HEK293 (cell line): ENCODE measurements around the gene ZNF613.
"Not testable (repeated sequence)": the region's sequence is repeated elsewhere in the genome, so short reads cannot be mapped to it uniquely, and the experiment has no call there.

Experiments
- CTCF ChIA-PET: fragments of 350-600 bp; formaldehyde crosslinking; extraction: SDS; loops from one replicate; lab custom pipeline; 2021; ENCODE audit warnings: antibody characterized with exemption; lab: Yijun Ruan, JAX
- POLR2A ChIA-PET: fragments of 300-600 bp; formaldehyde crosslinking; extraction: SDS; loops from one replicate; lab custom pipeline; 2020; ENCODE audit warnings: antibody characterized with exemption, inconsistent platforms; lab: Yijun Ruan, JAX
- H3K27ac ChIP-seq: fragments of 200-500 bp; sonication (Bioruptor generic); 2 replicates; pipeline ENCODE4 v1.5.1; 2014; ENCODE audit warnings: low read depth, low read length, control low read depth, inconsistent platforms; ENCODE audit errors: extremely low read depth
- H3K36me3 ChIP-seq, 2 experiments: fragments of 200-500 bp in 1 of 2; sonication (Bioruptor generic) in 1 of 2; 1 replicate in 1 of 2; 2 replicates in 1 of 2; pipeline ENCODE4 v1.5.1; 2014 to 2017; ENCODE audit warnings: inconsistent platforms in 2 of 2, low read length in 2 of 2; ENCODE audit not compliant: control insufficient read depth in 2 of 2, insufficient read depth in 1 of 2
- H3K4me1 ChIP-seq: fragments of 200-500 bp; sonication (Bioruptor generic); 2 replicates; pipeline ENCODE4 v1.5.1; 2014; ENCODE audit warnings: mild to moderate bottlenecking, low read length, inconsistent platforms; ENCODE audit not compliant: control insufficient read depth, insufficient read depth
- H3K4me3 ChIP-seq: 2 replicates; pipeline ENCODE4 v1.5.1; 2011; ENCODE audit warnings: low read depth, mild to moderate bottlenecking, control low read depth, low read length, moderate library complexity
- H3K9me3 ChIP-seq: fragments of 200-500 bp; sonication (Bioruptor generic); 2 replicates; pipeline ENCODE4 v1.5.1; 2014; ENCODE audit warnings: low read depth, low read length, inconsistent platforms; ENCODE audit not compliant: control insufficient read depth, insufficient read depth
- GLI4 ChIP-seq: fragments of 450-650 bp; formaldehyde crosslinking; IDR thresholded peaks from 2 replicates; pipeline ENCODE4 v1.5.1; 2016; ENCODE audit warnings: missing biosample characterization, missing genetic modification characterization
- KLF8 ChIP-seq: fragments of 450-650 bp; formaldehyde crosslinking; IDR thresholded peaks from 2 replicates; pipeline ENCODE4 v1.5.1; 2016; ENCODE audit warnings: missing biosample characterization, missing genetic modification characterization
- MYNN ChIP-seq: fragments of 450-650 bp; formaldehyde crosslinking; IDR thresholded peaks from 2 replicates; pipeline ENCODE4 v1.5.1; 2016; ENCODE audit warnings: missing biosample characterization, missing genetic modification characterization, borderline replicate concordance
- SETDB1 ChIP-seq: IDR thresholded peaks from one replicate; pipeline ENCODE4 v1.6.1; 2017; ENCODE audit warnings: mild to moderate bottlenecking, low read length, moderate library complexity, mixed read lengths; ENCODE audit not compliant: insufficient read length
- TCF7L2 ChIP-seq: IDR thresholded peaks from 2 replicates; pipeline ENCODE4 v1.6.1; 2011; ENCODE audit warnings: low read depth, mild to moderate bottlenecking, inconsistent platforms, low read length, moderate library complexity, borderline replicate concordance
- TRIM28 ChIP-seq: IDR thresholded peaks from 2 replicates; pipeline ENCODE4 v1.6.1; 2011; ENCODE audit warnings: low read length, control low read depth, borderline replicate concordance
- ZFP3 ChIP-seq: fragments of 450-650 bp; formaldehyde crosslinking; IDR thresholded peaks from 2 replicates; pipeline ENCODE4 v1.5.1; 2016; ENCODE audit warnings: low read depth, missing biosample characterization, missing genetic modification characterization
- ZNF112 ChIP-seq: fragments of 450-650 bp; formaldehyde crosslinking; IDR thresholded peaks from 2 replicates; pipeline ENCODE4 v1.5.0; 2017; ENCODE audit warnings: missing biosample characterization, missing genetic modification characterization
- ZNF138 ChIP-seq: fragments of 450-650 bp; formaldehyde crosslinking; IDR thresholded peaks from 2 replicates; pipeline ENCODE4 v1.5.1; 2016; ENCODE audit warnings: missing biosample characterization, missing genetic modification characterization, borderline replicate concordance
- ZNF175 ChIP-seq: fragments of 450-650 bp; formaldehyde crosslinking; IDR thresholded peaks from 2 replicates; pipeline ENCODE4 v1.5.1; 2016; ENCODE audit warnings: missing biosample characterization, missing genetic modification characterization
- ZNF19 ChIP-seq: fragments of 450-650 bp; formaldehyde crosslinking; IDR thresholded peaks from 2 replicates; pipeline ENCODE4; 2016; ENCODE audit warnings: missing biosample characterization, missing genetic modification characterization, low read depth
- ZNF23 ChIP-seq: fragments of 450-650 bp; formaldehyde crosslinking; IDR thresholded peaks from 2 replicates; pipeline ENCODE4 v1.5.1; 2016; ENCODE audit warnings: missing biosample characterization, missing genetic modification characterization, borderline replicate concordance
- ZNF266 ChIP-seq: fragments of 450-650 bp; formaldehyde crosslinking; IDR thresholded peaks from 2 replicates; pipeline ENCODE4 v1.5.1; 2016; ENCODE audit warnings: missing biosample characterization, missing genetic modification characterization, low read depth
- ZNF311 ChIP-seq: fragments of 450-650 bp; formaldehyde crosslinking; IDR thresholded peaks from 2 replicates; pipeline ENCODE4 v1.5.1; 2017; ENCODE audit warnings: missing biosample characterization, missing genetic modification characterization, borderline replicate concordance
- ZNF423 ChIP-seq: fragments of 450-650 bp; formaldehyde crosslinking; IDR thresholded peaks from 2 replicates; pipeline ENCODE4 v1.5.1; 2016; ENCODE audit warnings: missing biosample characterization, missing genetic modification characterization
- ZNF510 ChIP-seq: fragments of 450-650 bp; formaldehyde crosslinking; IDR thresholded peaks from 2 replicates; pipeline ENCODE4 v1.5.1; 2018; ENCODE audit warnings: mild to moderate bottlenecking, missing genetic modification characterization, missing biosample characterization; ENCODE audit not compliant: insufficient replicate concordance
- ZNF518A ChIP-seq: fragments of 450-650 bp; formaldehyde crosslinking; conservative IDR thresholded peaks from 2 replicates; pipeline ENCODE4 v1.5.1; 2016; ENCODE audit warnings: low read depth, missing biosample characterization, missing genetic modification characterization
- ZNF521 ChIP-seq: fragments of 450-650 bp; formaldehyde crosslinking; IDR thresholded peaks from 2 replicates; pipeline ENCODE4 v1.5.1; 2017; ENCODE audit warnings: missing biosample characterization, mild to moderate bottlenecking, missing genetic modification characterization
- ZNF626 ChIP-seq: fragments of 450-650 bp; sonication (Bioruptor Pico); formaldehyde crosslinking; IDR thresholded peaks from 2 replicates; pipeline ENCODE4 v1.5.1; 2018; ENCODE audit warnings: missing biosample characterization, missing genetic modification characterization, inconsistent platforms
- ZNF677 ChIP-seq: fragments of 450-650 bp; IDR thresholded peaks from 2 replicates; pipeline ENCODE4 v1.5.0; 2018; ENCODE audit warnings: missing biosample characterization, mild to moderate bottlenecking, missing genetic modification characterization, moderate library complexity
- ZNF747 ChIP-seq: fragments of 450-650 bp; formaldehyde crosslinking; IDR thresholded peaks from 2 replicates; pipeline ENCODE4 v1.5.1; 2016; ENCODE audit warnings: missing biosample characterization, missing genetic modification characterization
- ZNF837 ChIP-seq: fragments of 450-650 bp; formaldehyde crosslinking; IDR thresholded peaks from 2 replicates; pipeline ENCODE4 v1.5.1; 2016; ENCODE audit warnings: missing biosample characterization, missing genetic modification characterization
- ZSCAN5A ChIP-seq: fragments of 450-650 bp; formaldehyde crosslinking; IDR thresholded peaks from 2 replicates; pipeline ENCODE4 v1.5.1; 2016; ENCODE audit warnings: missing biosample characterization, missing genetic modification characterization

ZNF613 gene

GRCh38 chr19:51970718-51971117 lies 43.4 kb downstream of the ZNF613 start (continued):
- TF ChIP-seq ZNF19 (tag by site-specific recombination): no peak
- no peak for TF ChIP-seq ZNF837 (tag by site-specific recombination)
- no peak for TF ChIP-seq ZNF112
- no peak for TF ChIP-seq ZNF518A
- no peak for TF ChIP-seq ZSCAN5A (tag by site-specific recombination)
- no peak for TF ChIP-seq ZNF138 (tag by site-specific recombination)

DNA sequence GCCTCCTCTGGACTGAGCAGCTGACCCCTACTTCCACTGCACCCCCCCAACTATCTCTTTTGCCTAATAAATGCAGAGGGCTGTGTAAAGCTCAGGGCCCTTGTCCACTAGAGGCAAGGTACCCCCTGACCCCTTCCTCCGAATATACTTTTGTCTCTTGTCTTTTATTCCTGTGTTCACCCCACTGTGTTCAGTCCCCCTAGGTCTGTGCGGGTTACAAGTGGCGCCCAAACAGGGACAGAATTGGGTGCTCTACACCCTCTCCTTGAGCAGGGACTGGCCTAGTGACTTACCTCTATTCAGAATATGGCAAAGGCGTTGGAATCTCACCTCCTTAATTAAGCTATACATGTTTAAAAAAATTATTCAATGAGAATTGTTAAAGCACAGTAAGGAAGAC lies 44.4 kb downstream of the ZNF613 start:
- peaks cover 4% of the 10 kb centered on the region; the same call in 1 of the 2 replicates for H3K9me3 ChIP-seq
- H3K36me3 ChIP-seq: peaks cover 46 to 72% of the 10 kb centered on the region in 2 experiments
- H3K4me3 ChIP-seq: no peak overlapping the region
- ChIA-PET POLR2A (no interaction called here), CTCF (no interaction called here)
- TF ChIP-seq SETDB1 (peak; percentile 80), ZNF175 (tag by site-specific recombination) (no peak), GLI4 (tag by site-specific recombination) (no peak), ZNF266 (tag by site-specific recombination) (no peak), TRIM28 (peak; percentile 88; the same call in 1 of the 2 replicates), ZNF423 (tag by site-specific recombination) (no peak), ZNF626 (tag by site-specific recombination) (peak; percentile 77), ZNF311 (tag by site-specific recombination) (no peak), ZNF521 (tag by site-specific recombination) (no peak), MYNN (tag by site-specific recombination) (no peak), ZNF23 (no peak), ZFP3 (tag by site-specific recombination) (no peak), ZNF747 (tag by site-specific recombination) (no peak), KLF8 (no peak), ZNF677 (no peak), TCF7L2 (no peak), ZNF510 (tag by site-specific recombination) (peak; percentile 39)
- no peaks in the 10 kb centered on the region for H3K4me1 ChIP-seq
- H3K27ac ChIP-seq: no peak overlapping the region

- H3K9me3 ChIP-seq, POLR2A ChIA-PET, CTCF ChIA-PET, H3K4me3 ChIP-seq, H3K4me1 ChIP-seq, H3K27ac ChIP-seq: not testable (repeated sequence)
- H3K36me3 ChIP-seq: peaks cover 29 to 53% of the 10 kb centered on the region in 2 experiments
Observed at GRCh38 chr19:51975787-51976186, 48.5 kb downstream of the ZNF613 start.
